ENCODE results near the gene RBP3.
A peak's percentile ranks its signal among the peaks of the same experiment; 100 is the strongest.

The RBP3 gene

DNA sequence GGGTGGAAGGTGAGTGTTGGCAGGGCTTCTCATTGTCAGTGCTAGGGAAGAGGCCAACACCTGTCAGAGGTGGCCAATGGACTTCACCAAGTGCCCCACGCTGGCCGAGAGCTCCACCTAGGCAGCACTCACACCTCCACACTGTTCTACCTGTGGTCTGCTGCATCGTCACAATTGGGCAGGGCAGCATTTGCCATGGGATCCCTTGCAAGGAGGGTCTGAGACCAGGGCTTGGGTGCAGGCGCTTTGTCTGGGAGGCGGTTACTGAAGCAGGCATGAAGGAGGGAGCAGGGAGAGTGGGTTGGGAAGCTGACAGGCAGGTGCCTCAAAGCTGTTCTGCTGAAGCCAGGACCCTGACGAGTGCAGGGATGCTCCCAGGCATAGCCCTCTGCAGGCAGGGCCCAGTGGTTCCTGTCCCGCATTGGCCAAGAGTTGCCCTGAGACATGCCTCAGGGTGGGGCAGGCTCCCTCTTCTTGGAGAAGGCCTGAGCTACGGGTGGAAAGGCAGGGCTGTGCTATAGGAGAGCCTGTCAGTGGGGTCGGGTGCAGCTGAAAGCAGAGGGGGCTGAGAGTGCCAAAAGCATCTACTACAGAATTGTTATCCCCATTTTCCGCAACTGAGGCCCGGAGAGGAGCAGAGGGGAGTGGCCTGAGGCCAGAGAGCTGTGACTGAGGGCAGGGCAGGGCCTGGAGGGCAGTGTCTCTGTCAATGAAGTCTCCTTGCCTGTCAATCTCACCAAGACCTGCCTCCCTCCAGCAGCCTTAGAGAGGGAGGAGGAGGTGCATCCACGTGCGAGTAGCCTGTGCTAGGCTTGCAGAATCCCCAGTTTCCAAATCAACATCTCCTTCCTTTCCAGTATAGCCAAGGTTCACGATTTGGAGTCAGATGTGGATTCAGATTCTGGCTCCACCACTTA is 4.0 kb downstream of the RBP3 start:
- Histone ChIP-seq H3K4me3 (ENCODE audit: low read depth, low read length) (no peak overlapping the region), H3K27ac (no peak overlapping the region), H3K36me3 (replicated peaks) (no peaks in the 10 kb centered on the region), H3K27me3 (replicated peaks) (no peaks in the 10 kb centered on the region)
- TF ChIP-seq CTCF (IDR thresholded peaks at IDR 0.05; ENCODE audit: low read depth, low read length, missing control alignments): no peak
- DNase-seq: no peak
- in situ Hi-C loops (cut with HindIII; ENCODE audit: low pct_ligation_motif_present, low sequenced_read_pairs): no loop called here

DNA sequence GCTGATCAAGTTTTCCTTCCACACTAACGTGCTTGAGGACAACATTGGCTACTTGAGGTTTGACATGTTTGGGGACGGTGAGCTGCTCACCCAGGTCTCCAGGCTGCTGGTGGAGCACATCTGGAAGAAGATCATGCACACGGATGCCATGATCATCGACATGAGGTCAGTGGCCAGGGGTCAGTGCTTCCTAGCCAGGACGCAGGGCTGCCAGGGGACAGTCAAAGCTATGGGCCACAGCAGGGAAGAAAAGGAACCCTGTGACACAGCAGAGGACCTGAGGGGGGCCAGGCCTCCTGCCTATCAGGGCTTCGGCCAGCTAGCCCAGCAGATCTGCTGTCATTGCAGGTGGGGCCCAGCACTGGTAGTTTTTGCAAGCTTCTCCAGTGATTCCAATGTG is 5.2 kb downstream of the RBP3 start:
- DNase-seq: no peak
- no peaks in the 10 kb centered on the region for H3K27me3 ChIP-seq (replicated peaks)
- in situ Hi-C loops (cut with HindIII; ENCODE audit: low pct_ligation_motif_present, low sequenced_read_pairs): no loop called here
- H3K36me3 ChIP-seq (replicated peaks): no peaks in the 10 kb centered on the region
- TF ChIP-seq CTCF (IDR thresholded peaks at IDR 0.05; ENCODE audit: low read depth, low read length, missing control alignments): no peak
- H3K27ac ChIP-seq: no peak overlapping the region
- H3K4me3 ChIP-seq (ENCODE audit: low read depth, low read length): no peak overlapping the region

DNA sequence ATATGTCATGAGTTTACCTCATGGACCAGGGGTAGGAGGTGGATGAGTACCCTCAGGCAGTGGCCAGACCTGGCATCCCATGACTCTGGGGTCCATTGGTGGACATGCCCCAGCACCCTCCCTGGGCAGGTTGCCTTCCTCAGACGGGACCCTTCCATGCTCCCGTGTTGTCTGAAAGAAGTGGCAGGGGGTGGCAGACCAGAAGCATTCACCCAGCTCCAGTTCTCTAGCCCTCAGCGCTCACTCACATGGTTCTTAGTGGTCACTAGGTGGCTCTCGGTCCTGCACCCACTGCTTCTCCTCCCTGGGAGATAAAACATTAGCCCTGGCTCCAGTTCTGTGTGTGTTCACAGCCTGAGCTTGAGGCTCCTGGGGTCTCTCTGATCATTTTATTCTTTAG is 6.0 kb downstream of the RBP3 start:
- no peaks in the 10 kb centered on the region for H3K27me3 ChIP-seq (replicated peaks)
- DNase-seq: peak; percentile 23

DNA sequence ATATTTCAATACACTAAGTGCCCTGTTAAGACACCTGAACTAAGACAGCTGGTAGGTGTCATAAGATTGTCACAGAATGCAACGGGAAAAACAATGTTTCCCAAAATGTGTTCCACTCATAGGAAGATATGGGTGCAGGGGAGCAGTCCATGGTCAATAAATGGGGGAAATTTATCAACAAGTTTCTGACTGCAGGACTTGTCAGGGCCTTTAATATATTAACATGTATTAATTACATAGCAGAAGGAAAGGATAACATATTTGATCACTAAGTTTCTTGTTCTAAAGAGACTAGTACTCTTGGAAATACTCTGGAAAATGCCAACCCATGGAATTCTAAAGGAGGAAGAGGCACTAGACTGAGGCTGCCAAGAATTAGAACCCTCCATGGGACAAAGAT is 6.7 kb downstream of the RBP3 start:
- Histone ChIP-seq H3K4me3 (ENCODE audit: low read depth, low read length) (no peak overlapping the region), H3K27ac (no peak overlapping the region), H3K27me3 (replicated peaks) (no peaks in the 10 kb centered on the region), H3K36me3 (replicated peaks) (no peaks in the 10 kb centered on the region)
- DNase-seq: no peak
- in situ Hi-C loops (cut with HindIII; ENCODE audit: low pct_ligation_motif_present, low sequenced_read_pairs): no loop called here
- TF ChIP-seq CTCF (IDR thresholded peaks at IDR 0.05; ENCODE audit: low read depth, low read length, missing control alignments): no peak

More for the DNA sequence above, 6.0 kb downstream of the RBP3 start:
- in situ Hi-C loops (cut with HindIII; ENCODE audit: low pct_ligation_motif_present, low sequenced_read_pairs): no loop called here
- no peaks in the 10 kb centered on the region for H3K36me3 ChIP-seq (replicated peaks)
- H3K27ac ChIP-seq: no peak overlapping the region
- TF ChIP-seq CTCF (IDR thresholded peaks at IDR 0.05; ENCODE audit: low read depth, low read length, missing control alignments): peak; percentile 58
- H3K4me3 ChIP-seq (ENCODE audit: low read depth, low read length): no peak overlapping the region

DNA sequence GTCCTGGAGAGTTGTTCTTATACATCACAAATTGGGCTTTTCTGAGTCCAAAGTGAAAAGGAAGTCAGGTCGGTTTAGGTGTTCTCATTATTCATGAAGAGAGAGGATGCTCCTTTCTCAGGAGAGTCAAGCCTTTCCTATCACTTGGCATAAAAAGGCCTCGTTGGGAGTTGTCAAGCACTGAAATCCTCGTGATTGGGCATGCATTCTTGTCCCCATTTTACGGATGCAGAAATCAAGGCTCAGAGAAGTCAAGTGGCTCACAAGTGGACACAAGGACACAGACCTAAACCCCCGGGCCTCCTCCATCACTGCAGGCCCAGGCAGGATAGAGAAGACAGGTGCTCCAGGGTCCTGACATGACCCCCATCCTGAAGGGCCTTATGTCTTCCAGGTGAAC is 8.5 kb downstream of the RBP3 start:
- in situ Hi-C loops (cut with HindIII; ENCODE audit: low pct_ligation_motif_present, low sequenced_read_pairs): no loop called here
- TF ChIP-seq CTCF (IDR thresholded peaks at IDR 0.05; ENCODE audit: low read depth, low read length, missing control alignments): no peak
- Histone ChIP-seq H3K4me3 (ENCODE audit: low read depth, low read length) (no peak overlapping the region), H3K27me3 (replicated peaks) (no peaks in the 10 kb centered on the region), H3K27ac (no peak overlapping the region), H3K36me3 (replicated peaks) (no peaks in the 10 kb centered on the region)
- DNase-seq: no peak
